Thyroid gland (tissue), 4 donors: ENCODE data around the gene AMDHD2. TPM values are rescaled to one million over a fixed set of nuclear protein-coding genes. Genes with fewer than 3 reads are reported as not detected.

Experiments
- DNase-seq, 2 donors: peaks; one replicate each; pipeline ENCODE4 v3.0.0-alpha.2; 2019
- H3K27ac ChIP-seq, 3 donors: fragments of 200-600 bp; sonication (generic); 1 replicate in 2 of 3; 2 replicates in 1 of 3; pipeline ENCODE4 v1.5.1; 2016 to 2019; ENCODE audit warnings: mild to moderate bottlenecking in 1 of 3, moderate library complexity in 1 of 3
- H3K27me3 ChIP-seq: fragments of 200-600 bp; sonication (generic); one replicate; pipeline ENCODE4 v1.5.1; 2019
- H3K36me3 ChIP-seq, 2 donors: fragments of 200-600 bp; sonication (generic); one replicate each; pipeline ENCODE4 v1.5.1; 2016 to 2019
- H3K4me1 ChIP-seq, 2 donors: fragments of 200-600 bp; sonication (generic); one replicate each; pipeline ENCODE4 v1.5.1; 2017 to 2019
- H3K4me3 ChIP-seq, 3 donors: fragments of 200-600 bp; sonication (generic); replicated peaks in 1 of 3; 1 replicate in 2 of 3; 2 replicates in 1 of 3; pipeline ENCODE4 v1.5.1; 2016; ENCODE audit warnings: mild to moderate bottlenecking in 1 of 3
- H3K9me3 ChIP-seq: fragments of 200-600 bp; sonication (generic); one replicate; pipeline ENCODE4 v1.5.1; 2017
- POLR2A ChIP-seq, 2 donors: fragments of 450-650 bp; IDR thresholded peaks; one replicate each; pipeline ENCODE4 v1.6.1; 2017; ENCODE audit warnings: antibody characterized with exemption in 2 of 2, mild to moderate bottlenecking in 2 of 2, moderate library complexity in 1 of 2
- WGBS, 2 donors: methylation state at CpG; one replicate each; pipeline ENCODE4 v1.1.5; 2017; 5-methylcytosine and 5-hydroxymethylcytosine counted together
- intact Hi-C: fragments of 100-400 bp; cut with DNase I; formaldehyde crosslinking; loops from one replicate; pipeline ENCODE4 v1.15.1; 2023
- total RNA-seq, 4 donors: library from RNA; depleted of rRNA; stranded (reverse); fragments of >200 nt; gene quantifications; one replicate each; pipeline ENCODE4 v1.2.3, GENCODE V29; 2016
- TF ChIP-seq, protein P1 (sequence below), 6 experiments: fragments of 200-600 bp in 3 of 6; fragments of 450-650 bp in 3 of 6; sonication (generic) in 3 of 6; IDR thresholded peaks; one replicate each; pipeline ENCODE4 v1.5.1; 2016 to 2019; ENCODE audit warnings: antibody characterized with exemption in 6 of 6, mild to moderate bottlenecking in 2 of 6, inconsistent platforms in 1 of 6, moderate library complexity in 1 of 6

AMDHD2 gene
- total RNA-seq, 4 donors from 2014 or later, result 32.6 to 43.5 (median 37.9) TPM

- 89 to 100% methylated on average over 3 to 4 of the region's 6 CpGs for WGBS, 2 donors
- no peak overlapping the region for H3K4me3 ChIP-seq
- H3K36me3 ChIP-seq, result peaks cover 0 to 10% of the 10 kb centered on the region in 2 donors
- intact Hi-C loops, result no loop called here
- H3K27me3 ChIP-seq, result no peaks in the 10 kb centered on the region
- H3K4me1 ChIP-seq, result peaks cover 43 to 67% of the 10 kb centered on the region in 2 donors
- TF ChIP-seq, protein P1, sequence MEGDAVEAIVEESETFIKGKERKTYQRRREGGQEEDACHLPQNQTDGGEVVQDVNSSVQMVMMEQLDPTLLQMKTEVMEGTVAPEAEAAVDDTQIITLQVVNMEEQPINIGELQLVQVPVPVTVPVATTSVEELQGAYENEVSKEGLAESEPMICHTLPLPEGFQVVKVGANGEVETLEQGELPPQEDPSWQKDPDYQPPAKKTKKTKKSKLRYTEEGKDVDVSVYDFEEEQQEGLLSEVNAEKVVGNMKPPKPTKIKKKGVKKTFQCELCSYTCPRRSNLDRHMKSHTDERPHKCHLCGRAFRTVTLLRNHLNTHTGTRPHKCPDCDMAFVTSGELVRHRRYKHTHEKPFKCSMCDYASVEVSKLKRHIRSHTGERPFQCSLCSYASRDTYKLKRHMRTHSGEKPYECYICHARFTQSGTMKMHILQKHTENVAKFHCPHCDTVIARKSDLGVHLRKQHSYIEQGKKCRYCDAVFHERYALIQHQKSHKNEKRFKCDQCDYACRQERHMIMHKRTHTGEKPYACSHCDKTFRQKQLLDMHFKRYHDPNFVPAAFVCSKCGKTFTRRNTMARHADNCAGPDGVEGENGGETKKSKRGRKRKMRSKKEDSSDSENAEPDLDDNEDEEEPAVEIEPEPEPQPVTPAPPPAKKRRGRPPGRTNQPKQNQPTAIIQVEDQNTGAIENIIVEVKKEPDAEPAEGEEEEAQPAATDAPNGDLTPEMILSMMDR (IDR thresholded peaks at IDR 0.05), result no peak
- no peak for TF ChIP-seq POLR2A (IDR thresholded peaks at IDR 0.05)
- no peaks in the 10 kb centered on the region for H3K9me3 ChIP-seq
- DNase-seq, result no peak
- H3K27ac ChIP-seq, result peak overlapping the region; percentile 79 to 93 (median 90)
These were observed 20.7 kb upstream of the AMDHD2 start for GRCh38 chr16:2499454-2499853.

- TF ChIP-seq POLR2A (IDR thresholded peaks at IDR 0.05), result no peak
- TF ChIP-seq, protein P1 (IDR thresholded peaks at IDR 0.05), result no peak
- H3K27ac ChIP-seq, result peak overlapping the region in 2 of 3 donors; percentile 79 to 90
- intact Hi-C loops, result loop anchor here (5.0 kb wide), 3 partner anchors 73 to 303 kb away; partner anchors contain the start of genes ABCA3, CASKIN1 and CCNF
- peaks cover 0 to 10% of the 10 kb centered on the region in 2 donors for H3K36me3 ChIP-seq
- no peaks in the 10 kb centered on the region for H3K27me3 ChIP-seq
- no peak overlapping the region for H3K4me3 ChIP-seq
- no peak for DNase-seq
- no peaks in the 10 kb centered on the region for H3K9me3 ChIP-seq
- WGBS, 2 donors, result 93 to 95% methylated on average over 14 to 27 of the region's 29 CpGs
- H3K4me1 ChIP-seq, result peaks cover 43 to 63% of the 10 kb centered on the region in 2 donors
These were observed 20.2 kb upstream of the AMDHD2 start for GRCh38 chr16:2499890-2500429.

DNA sequence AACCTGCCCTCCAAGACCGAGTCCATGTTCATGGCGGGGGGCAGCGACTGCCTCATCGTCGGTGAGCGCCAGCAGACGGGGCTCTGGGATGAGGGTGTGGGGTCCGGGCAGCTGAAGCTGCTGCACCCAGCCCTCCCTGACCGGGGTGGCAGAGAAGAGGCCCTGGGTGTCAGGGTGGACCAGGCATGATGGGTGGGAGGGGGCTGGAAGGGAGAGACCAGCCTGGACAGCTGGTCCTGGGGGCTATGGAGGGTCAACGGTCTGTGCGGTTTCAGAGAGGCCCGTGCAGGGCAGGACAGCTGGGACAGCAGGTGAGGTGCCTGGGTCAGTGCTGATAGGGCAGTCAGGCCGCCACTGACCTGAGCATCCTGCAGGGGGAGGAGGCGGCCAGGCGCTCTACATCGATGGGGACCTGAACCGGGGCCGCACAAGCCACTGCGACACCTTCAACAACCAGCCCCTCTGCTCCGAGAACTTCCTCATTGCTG, 19.7 kb upstream of the AMDHD2 start:
- TF ChIP-seq, protein P1 (IDR thresholded peaks at IDR 0.05), result no peak
- no peak for TF ChIP-seq POLR2A (IDR thresholded peaks at IDR 0.05)
- intact Hi-C loops, result loop anchor here (5.0 kb wide), 3 partner anchors 73 to 303 kb away; partner anchors contain the start of genes ABCA3, CASKIN1 and CCNF
- Histone ChIP-seq H3K27me3 (no peaks in the 10 kb centered on the region), H3K4me1 (peaks cover 43 to 61% of the 10 kb centered on the region in 2 donors), H3K9me3 (no peaks in the 10 kb centered on the region), H3K36me3 (peaks cover 0 to 10% of the 10 kb centered on the region in 2 donors), H3K27ac (peak overlapping the region in 1 of 3 donors; percentile 90), H3K4me3 (no peak overlapping the region)
- WGBS, 2 donors, result 84 to 89% methylated on average over 9 to 16 of the region's 20 CpGs
- no peak for DNase-seq

DNA sequence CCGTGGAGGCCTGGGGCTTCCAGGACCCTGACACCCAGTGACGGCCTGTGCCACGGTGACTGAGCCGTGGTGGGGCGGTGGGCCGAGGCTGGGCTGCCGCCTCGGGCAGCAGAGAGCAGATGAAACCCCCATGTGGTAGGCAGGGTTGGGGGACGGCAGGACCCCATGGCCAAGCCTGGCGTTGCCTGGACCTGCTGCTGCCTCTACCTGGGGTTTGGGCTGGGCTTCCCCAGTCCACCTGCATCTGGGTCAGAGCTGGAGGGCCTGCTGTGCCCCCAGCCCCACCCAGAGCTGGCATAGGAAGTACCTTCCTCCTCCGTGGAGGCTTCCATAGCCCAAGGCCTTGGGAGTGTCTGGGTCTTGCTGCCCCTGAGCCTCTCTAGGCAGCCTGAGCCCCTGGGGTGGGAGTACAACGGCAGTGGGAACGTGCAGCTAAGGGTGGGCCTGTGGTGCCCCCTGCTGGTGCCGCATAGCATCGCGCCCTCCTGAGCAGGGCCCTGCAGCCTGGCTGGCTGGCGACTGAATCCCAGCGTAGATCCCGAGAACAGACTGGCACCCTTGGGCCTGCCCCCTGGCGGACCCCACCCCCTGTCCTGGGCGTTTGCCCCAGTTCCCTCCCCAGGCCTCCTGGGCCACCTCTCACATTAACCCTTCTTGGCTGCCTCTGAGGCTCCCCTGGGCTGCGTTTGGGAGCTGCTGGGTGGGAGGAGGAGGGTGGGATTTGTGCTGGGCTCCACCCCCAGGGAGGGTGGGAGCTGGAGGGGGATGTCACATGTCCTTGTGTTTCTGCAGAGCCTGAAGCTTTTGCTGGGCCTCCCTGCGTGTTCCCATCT, 19.0 kb upstream of the AMDHD2 start:
- 35 to 82% methylated on average over 7 to 18 of the region's 23 CpGs for WGBS, 2 donors
- DNase-seq, result peak; percentile 86 to 88
- intact Hi-C loops, result loop anchor here (5.0 kb wide), 3 partner anchors 74 to 304 kb away; partner anchors contain the start of genes ABCA3, CASKIN1 and CCNF
- Histone ChIP-seq H3K27me3 (no peaks in the 10 kb centered on the region), H3K36me3 (peaks cover 0 to 8% of the 10 kb centered on the region in 2 donors), H3K4me3 (no peak overlapping the region), H3K9me3 (no peaks in the 10 kb centered on the region), H3K27ac (peak overlapping the region in 2 of 3 donors; percentile 12 to 90), H3K4me1 (peaks cover 43 to 61% of the 10 kb centered on the region in 2 donors)
- TF ChIP-seq POLR2A (IDR thresholded peaks at IDR 0.05), result peak in 1 of 2 donors; percentile 5
- TF ChIP-seq, protein P1 (IDR thresholded peaks at IDR 0.05), result peak; percentile 96 to 99 (median 98)
